ENCODE measurements around the gene GNGT2.

- TF ChIP-seq CTCF (IDR thresholded peaks at IDR 0.05) = no peak
- no peak for TF ChIP-seq POLR2A (IDR thresholded peaks at IDR 0.05)
These were observed 6.7 kb upstream of the GNGT2 start for GRCh38 chr17:49216953-49217650.

All from adrenal gland (tissue), 5 donors.